Measurements from ENCODE around the gene HSD17B7.

- TF ChIP-seq POLR2A (IDR thresholded peaks at IDR 0.05; ENCODE audit: extremely low read depth, insufficient read length): no peak
- TF ChIP-seq, protein P1, sequence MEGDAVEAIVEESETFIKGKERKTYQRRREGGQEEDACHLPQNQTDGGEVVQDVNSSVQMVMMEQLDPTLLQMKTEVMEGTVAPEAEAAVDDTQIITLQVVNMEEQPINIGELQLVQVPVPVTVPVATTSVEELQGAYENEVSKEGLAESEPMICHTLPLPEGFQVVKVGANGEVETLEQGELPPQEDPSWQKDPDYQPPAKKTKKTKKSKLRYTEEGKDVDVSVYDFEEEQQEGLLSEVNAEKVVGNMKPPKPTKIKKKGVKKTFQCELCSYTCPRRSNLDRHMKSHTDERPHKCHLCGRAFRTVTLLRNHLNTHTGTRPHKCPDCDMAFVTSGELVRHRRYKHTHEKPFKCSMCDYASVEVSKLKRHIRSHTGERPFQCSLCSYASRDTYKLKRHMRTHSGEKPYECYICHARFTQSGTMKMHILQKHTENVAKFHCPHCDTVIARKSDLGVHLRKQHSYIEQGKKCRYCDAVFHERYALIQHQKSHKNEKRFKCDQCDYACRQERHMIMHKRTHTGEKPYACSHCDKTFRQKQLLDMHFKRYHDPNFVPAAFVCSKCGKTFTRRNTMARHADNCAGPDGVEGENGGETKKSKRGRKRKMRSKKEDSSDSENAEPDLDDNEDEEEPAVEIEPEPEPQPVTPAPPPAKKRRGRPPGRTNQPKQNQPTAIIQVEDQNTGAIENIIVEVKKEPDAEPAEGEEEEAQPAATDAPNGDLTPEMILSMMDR (IDR thresholded peaks at IDR 0.05; ENCODE audit: low read depth, low read length): no peak
These were observed 11.5 kb upstream of the HSD17B7 start for GRCh38 chr1:162779043-162779442.
